Spleen (tissue), 7 donors: Measurements from ENCODE around the gene GSTK1.

Experiments
- CTCF ChIP-seq, 11 experiments: fragments of 200-600 bp in 7 of 11; fragments of 450-650 bp in 4 of 11; sonication (generic) in 4 of 11; IDR thresholded peaks in 8 of 11; conservative IDR thresholded peaks in 3 of 11; 1 replicate in 7 of 11; 2 replicates in 4 of 11; pipeline versions ENCODE4 v1.4.0 to v1.8.0; 2016 to 2021; ENCODE audit warnings: antibody characterized with exemption in 11 of 11, inconsistent platforms in 4 of 11, mild to moderate bottlenecking in 1 of 11
- POLR2A ChIP-seq, 3 donors: fragments of 450-650 bp; IDR thresholded peaks; one replicate each; pipeline ENCODE4 v1.5.1; 2017; ENCODE audit warnings: antibody characterized with exemption in 3 of 3, mild to moderate bottlenecking in 1 of 3
- POLR2AphosphoS5 ChIP-seq, 3 donors: sonication (generic); formaldehyde crosslinking; IDR thresholded peaks; one replicate each; pipeline ENCODE4 v1.5.1; 2017; ENCODE audit warnings: antibody characterized with exemption in 3 of 3
- donor health status: DM: no; HTN: no; CAD: no; lungs with moderate emphysema.
- donor health status: DM: no; HTN: no; CAD: no.
- donor health status: DM: no; HTN: no; CAD: no.

GRCh38 chr7:143263266-143264195 is at the start of gene GSTK1:
- TF ChIP-seq POLR2AphosphoS5 (IDR thresholded peaks at IDR 0.05) (peak; percentile 88 to 94 (median 93)), CTCF (IDR thresholded peaks at IDR 0.05 in 8 of 11, conservative IDR thresholded peaks at IDR 0.05 in 3 of 11) (peak in 1 of 11 experiments; percentile 6), POLR2A (IDR thresholded peaks at IDR 0.05) (peak in 2 of 3 donors; percentile 70 to 79)
